D721Med (cell line): Measurements from ENCODE around the gene NAGPA.
A peak's percentile ranks its signal among the peaks of the same experiment; 100 is the strongest.

Source experiments
- DNase-seq: peaks from one replicate; pipeline ENCODE4 v3.0.0; 2011; ENCODE audit warnings: low spot score; ENCODE audit not compliant: insufficient read length
- FAIRE-seq: peaks from 2 replicates; lab custom pipeline; 2011; peaks lifted over from hg19 to GRCh38; lab: Jason Lieb, UNC
- TF ChIP-seq, protein P1 (sequence below): IDR thresholded peaks from 2 replicates; pipeline ENCODE4 v1.5.1; 2012; ENCODE audit warnings: mild to moderate bottlenecking, control low read depth; ENCODE audit not compliant: insufficient read depth; ENCODE audit errors: missing control alignments

Gene NAGPA

DNA sequence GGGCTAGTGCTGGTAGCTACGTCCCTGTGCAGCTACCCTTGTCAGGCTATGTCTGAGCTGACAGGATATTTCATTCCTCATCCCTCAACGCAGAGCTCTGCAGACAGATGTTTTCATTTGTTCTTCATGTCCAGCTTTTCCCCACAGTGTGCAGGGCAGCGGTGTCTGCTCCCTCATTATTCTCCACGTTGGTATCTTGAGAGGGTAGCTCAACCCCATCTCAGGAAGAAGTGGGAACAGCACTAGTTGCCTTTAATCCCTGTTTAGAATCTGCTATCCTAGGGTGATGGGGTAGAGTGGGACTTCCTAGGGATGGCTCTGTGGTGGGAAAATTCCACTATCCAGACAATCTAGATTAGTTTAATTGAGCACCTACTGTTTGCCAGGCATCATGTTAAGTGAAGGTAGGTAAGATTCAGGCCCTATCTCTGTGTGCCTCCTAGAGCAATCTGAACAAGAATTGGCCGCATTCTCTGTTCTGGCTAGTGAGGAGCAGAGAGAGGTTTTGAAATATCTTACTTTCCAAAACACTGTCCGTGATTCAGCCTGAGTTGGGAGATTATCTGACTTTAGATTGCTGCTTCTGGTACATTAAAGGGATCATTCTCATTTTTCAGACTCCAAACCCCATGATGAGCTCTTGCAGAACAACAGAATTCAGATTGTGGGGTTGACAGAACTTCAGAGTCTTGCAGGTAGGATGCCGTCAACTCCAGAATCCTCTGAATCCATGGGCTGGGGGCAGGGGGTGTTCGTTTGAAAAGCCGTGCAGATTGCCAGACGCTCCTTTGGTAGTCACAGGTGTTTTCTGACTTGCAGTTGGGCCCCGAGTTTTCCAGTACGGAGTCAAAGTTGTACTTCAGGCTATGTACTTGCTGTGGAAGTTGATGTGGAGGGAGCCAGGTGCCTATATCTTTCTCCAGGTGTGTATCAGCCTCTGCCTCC, 38.9 kb upstream of the NAGPA start:
- TF ChIP-seq, protein P1, sequence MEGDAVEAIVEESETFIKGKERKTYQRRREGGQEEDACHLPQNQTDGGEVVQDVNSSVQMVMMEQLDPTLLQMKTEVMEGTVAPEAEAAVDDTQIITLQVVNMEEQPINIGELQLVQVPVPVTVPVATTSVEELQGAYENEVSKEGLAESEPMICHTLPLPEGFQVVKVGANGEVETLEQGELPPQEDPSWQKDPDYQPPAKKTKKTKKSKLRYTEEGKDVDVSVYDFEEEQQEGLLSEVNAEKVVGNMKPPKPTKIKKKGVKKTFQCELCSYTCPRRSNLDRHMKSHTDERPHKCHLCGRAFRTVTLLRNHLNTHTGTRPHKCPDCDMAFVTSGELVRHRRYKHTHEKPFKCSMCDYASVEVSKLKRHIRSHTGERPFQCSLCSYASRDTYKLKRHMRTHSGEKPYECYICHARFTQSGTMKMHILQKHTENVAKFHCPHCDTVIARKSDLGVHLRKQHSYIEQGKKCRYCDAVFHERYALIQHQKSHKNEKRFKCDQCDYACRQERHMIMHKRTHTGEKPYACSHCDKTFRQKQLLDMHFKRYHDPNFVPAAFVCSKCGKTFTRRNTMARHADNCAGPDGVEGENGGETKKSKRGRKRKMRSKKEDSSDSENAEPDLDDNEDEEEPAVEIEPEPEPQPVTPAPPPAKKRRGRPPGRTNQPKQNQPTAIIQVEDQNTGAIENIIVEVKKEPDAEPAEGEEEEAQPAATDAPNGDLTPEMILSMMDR = no peak
- FAIRE-seq = no peak
- DNase-seq = no peak

DNA sequence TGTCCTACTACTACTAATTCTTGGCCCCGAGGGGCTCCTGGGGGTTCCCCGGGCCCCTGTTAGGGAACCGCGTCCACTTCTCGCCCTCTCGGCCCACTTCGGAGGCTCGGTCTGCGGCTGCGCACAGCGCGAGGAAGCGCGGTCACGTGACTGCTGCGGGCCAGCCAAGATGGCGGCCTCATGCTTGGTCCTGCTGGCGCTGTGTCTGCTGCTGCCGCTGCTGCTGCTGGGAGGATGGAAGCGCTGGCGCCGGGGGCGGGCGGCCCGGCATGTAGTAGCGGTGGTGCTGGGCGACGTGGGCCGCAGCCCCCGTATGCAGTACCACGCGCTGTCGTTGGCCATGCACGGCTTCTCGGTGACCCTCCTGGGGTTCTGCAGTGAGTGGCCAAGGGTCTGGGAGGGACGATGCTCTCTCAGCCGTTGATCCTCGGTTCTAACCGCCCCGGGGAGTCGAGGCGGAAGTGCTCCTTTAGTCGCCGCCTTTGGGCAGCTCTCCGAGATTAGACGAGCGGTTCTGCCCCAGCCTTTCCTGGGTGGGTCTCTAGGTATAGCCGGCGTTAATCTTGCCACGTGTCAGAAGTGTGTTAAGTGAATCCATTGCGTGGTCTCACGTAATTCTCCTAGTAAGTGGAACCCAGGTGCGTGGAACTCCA, 38.1 kb upstream of the NAGPA start, which contains the start of gene ALG1:
TSS of gene ALG1 (plus strand) at position 163 of the 653 bp plus-strand sequence. CDS start at position 170, 7 bp downstream.
- DNase-seq (peak; percentile 90), FAIRE-seq (no peak)
- TF ChIP-seq, protein P1 = no peak

DNA sequence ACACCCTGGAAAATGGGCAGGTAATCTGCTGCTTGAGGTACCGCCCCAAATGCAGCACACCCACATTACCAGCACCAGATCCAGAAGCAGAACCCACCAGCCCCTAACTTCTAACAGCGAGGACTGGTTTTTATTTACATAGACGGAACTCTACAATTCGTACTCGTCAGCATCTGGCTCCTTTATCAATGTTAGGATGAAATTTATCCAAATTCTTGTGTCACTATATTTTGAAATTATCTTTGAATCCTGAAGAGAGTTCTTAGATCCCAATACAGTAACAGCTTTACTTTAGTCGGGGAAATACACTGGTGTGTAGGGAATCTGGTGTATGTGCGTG, 37.6 kb upstream of the NAGPA start:
- TF ChIP-seq, protein P1 = no peak
- DNase-seq (no peak), FAIRE-seq (no peak)

DNA sequence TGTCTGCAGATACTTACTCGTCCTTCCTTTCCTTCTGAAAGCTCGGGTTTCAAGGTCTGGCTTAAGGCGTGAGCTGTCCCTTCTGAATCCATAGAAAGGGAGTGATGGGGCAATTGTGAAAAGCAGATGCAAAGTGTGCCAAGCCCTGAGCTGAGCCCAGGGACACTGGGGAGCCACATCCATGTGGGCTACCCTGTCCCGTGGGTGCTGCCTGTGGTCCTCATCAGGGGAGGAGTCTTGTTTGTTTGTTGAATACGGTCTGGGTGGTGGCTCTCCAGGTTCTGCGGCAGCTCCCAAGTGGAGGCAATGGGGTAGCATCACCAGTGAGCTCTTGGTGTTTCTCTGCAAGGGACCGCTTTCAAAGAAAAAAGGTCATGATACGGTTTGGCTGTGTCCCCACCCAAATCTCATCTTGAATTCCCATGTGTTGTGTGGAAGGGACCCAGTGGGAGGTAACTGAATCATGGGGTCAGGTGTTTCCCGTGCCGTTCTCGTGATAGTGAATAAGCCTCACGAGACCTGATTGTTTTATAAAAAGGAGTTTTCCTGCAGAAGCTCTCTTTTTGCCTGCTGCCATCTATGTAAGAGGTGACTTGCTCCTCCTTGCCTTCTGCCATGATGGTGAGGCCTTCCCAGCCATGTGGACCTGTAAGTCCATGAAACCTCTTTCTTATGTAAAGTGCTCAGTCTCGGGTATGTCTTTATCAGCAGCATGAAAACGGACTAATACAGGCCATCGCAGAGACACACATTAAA, 36.9 kb upstream of the NAGPA start:
- TF ChIP-seq, protein P1 = no peak
- FAIRE-seq (no peak), DNase-seq (no peak)

DNA sequence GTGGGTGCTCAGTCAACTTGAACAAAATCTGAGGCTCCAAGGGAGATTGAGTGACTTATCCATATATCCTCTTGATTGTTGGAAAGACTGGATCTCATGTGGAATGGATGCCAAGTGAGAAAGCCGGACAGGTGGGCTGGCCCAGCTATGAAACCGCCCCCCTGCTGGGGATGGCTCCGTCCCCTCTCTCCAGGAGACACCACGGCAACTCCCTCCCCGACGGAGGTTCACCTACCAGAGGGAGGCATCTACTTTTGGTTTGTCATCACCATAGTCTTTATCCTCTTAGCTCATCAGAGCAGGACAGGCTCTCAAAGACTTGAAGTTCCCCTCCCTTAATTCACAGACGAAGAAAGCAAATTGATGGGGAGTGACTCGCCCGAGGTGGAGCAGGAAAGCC, 36.1 kb upstream of the NAGPA start:
- DNase-seq = no peak
- FAIRE-seq = no peak
- TF ChIP-seq, protein P1 = no peak

DNA sequence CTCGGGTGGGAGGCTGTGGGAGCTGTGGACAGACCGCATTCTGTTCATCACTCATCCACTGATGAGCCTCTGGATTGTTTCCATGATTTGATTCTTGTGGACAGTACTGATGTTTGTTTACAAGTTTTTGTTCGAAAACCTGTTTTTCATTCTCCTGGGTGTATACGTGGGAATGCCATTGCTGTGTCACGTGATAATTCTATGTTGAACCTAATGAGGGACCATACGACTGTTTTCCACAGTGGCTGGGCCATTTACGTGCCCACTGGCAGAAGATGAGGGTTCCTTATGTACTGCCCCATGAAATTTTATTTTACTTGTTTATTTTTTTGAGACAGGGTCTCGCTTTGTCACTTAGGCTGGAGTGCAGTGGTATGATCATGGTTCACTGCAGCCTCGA, 35.3 kb upstream of the NAGPA start:
- DNase-seq (no peak), FAIRE-seq (no peak)
- TF ChIP-seq, protein P1 = no peak
